Endothelial cell of umbilical vein (primary cell): Measurements from ENCODE around the gene COL9A3. TPM values are rescaled to one million over a fixed set of nuclear protein-coding genes. Genes with fewer than 3 reads are reported as not detected.

ENCODE experiments used
- BruUV-seq: library from RNA; stranded (reverse); fragments of 400-500 nt; replicated peaks from 2 replicates; lab custom pipeline; 2021; lab: Mats Ljungman, UMichigan
- CTCF ChIA-PET: fragments of 300-600, 350-600 bp; sonication (Branson Sonifier 250); formaldehyde crosslinking; loops from one replicate; lab custom pipeline; 2021; ENCODE audit warnings: antibody characterized with exemption, inconsistent platforms; lab: Charles Lee
- POLR2A ChIA-PET: fragments of 300-600, 350-600 bp; sonication (Branson Sonifier 250); formaldehyde crosslinking; loops from one replicate; lab custom pipeline; 2021; ENCODE audit warnings: antibody characterized with exemption, inconsistent platforms; lab: Charles Lee
- DNase-seq: peaks from one replicate; pipeline ENCODE4 v3.0.0-alpha.2; 2011; ENCODE audit warnings: low read depth, low spot score
- FAIRE-seq: peaks from 2 replicates; lab custom pipeline; 2011; peaks lifted over from hg19 to GRCh38; lab: Jason Lieb, UNC
- H2AFZ ChIP-seq: 2 replicates; pipeline ENCODE4 v1.6.0; 2012; ENCODE audit warnings: low read depth, low read length, control low read depth, inconsistent platforms
- H3K27ac ChIP-seq: 2 replicates; pipeline ENCODE4 v1.5.1; 2011; ENCODE audit warnings: low read depth, mild to moderate bottlenecking, control low read depth, low read length, moderate library complexity; ENCODE audit not compliant: insufficient read depth
- H3K27me3 ChIP-seq, 2 experiments: 2 replicates each; pipeline versions ENCODE4 v1.6.0 to v1.6.1; 2011; ENCODE audit warnings: low read length in 2 of 2, mixed read lengths in 1 of 2; ENCODE audit not compliant: control insufficient read depth in 2 of 2, insufficient read depth in 2 of 2
- H3K36me3 ChIP-seq, 2 experiments: 2 replicates in 1 of 2; 3 replicates in 1 of 2; pipeline ENCODE4 v1.5.1; 2011; ENCODE audit warnings: low read length in 2 of 2, mild to moderate bottlenecking in 1 of 2, moderate library complexity in 1 of 2; ENCODE audit not compliant: control insufficient read depth in 2 of 2, insufficient read depth in 2 of 2; ENCODE audit errors: extremely low read depth in 1 of 2
- H3K4me1 ChIP-seq: 3 replicates; pipeline ENCODE4 v1.5.1; 2011; ENCODE audit warnings: mild to moderate bottlenecking, low read length; ENCODE audit not compliant: control insufficient read depth, insufficient read depth; ENCODE audit errors: extremely low read depth
- H3K4me2 ChIP-seq: 2 replicates; pipeline ENCODE4 v1.6.1; 2011; ENCODE audit warnings: low read length, control low read depth, mixed read lengths; ENCODE audit not compliant: insufficient read depth
- H3K4me3 ChIP-seq, 3 experiments: fragments of 200-600 bp in 1 of 3; sonication (generic), shearing (Covaris generic) in 1 of 3; replicated peaks in 1 of 3; 2 replicates each; pipeline ENCODE4 v1.5.1; 2011 to 2016; ENCODE audit warnings: control low read depth in 3 of 3, low read length in 3 of 3, mild to moderate bottlenecking in 2 of 3, inconsistent platforms in 1 of 3, low read depth in 1 of 3, moderate library complexity in 1 of 3; ENCODE audit not compliant: insufficient read depth in 1 of 3
- H3K79me2 ChIP-seq: 2 replicates; pipeline ENCODE4 v1.6.0; 2012; ENCODE audit warnings: low read length, inconsistent platforms; ENCODE audit not compliant: control insufficient read depth, insufficient read depth
- H3K9ac ChIP-seq: replicated peaks from 2 replicates; pipeline ENCODE3; 2011; ENCODE audit warnings: low read length, control low read depth; ENCODE audit not compliant: insufficient read depth; ENCODE audit errors: extremely low read depth
- H3K9me1 ChIP-seq: replicated peaks from 3 replicates; pipeline ENCODE4 v1.6.0; 2011; ENCODE audit warnings: mild to moderate bottlenecking, low read length; ENCODE audit not compliant: control insufficient read depth, insufficient read depth; ENCODE audit errors: extremely low read depth
- H3K9me3 ChIP-seq: replicated peaks from 2 replicates; pipeline ENCODE4 v1.5.1; 2012; ENCODE audit warnings: low read length, inconsistent platforms; ENCODE audit not compliant: control insufficient read depth, insufficient read depth
- H4K20me1 ChIP-seq: replicated peaks from 2 replicates; pipeline ENCODE3; 2011; ENCODE audit warnings: mild to moderate bottlenecking, low read length; ENCODE audit not compliant: control insufficient read depth, insufficient read depth; ENCODE audit errors: extremely low read depth
- EZH2 ChIP-seq: IDR thresholded peaks from 2 replicates; pipeline ENCODE4 v1.6.1; 2012; ENCODE audit warnings: borderline replicate concordance, low read depth, mild to moderate bottlenecking, moderate library complexity, low read length, inconsistent platforms; ENCODE audit not compliant: severe bottlenecking
- FOS ChIP-seq: IDR thresholded peaks from 2 replicates; pipeline ENCODE4 v1.6.1; 2011; ENCODE audit warnings: mild to moderate bottlenecking, low read length, moderate library complexity, borderline replicate concordance; ENCODE audit not compliant: insufficient read depth
- GATA2 ChIP-seq: IDR thresholded peaks from 2 replicates; pipeline ENCODE4 v1.7.0; 2011; ENCODE audit warnings: low read depth, mild to moderate bottlenecking, moderate library complexity, mixed read lengths, low read length; ENCODE audit not compliant: insufficient read length, insufficient read depth
- JUN ChIP-seq: IDR thresholded peaks from 2 replicates; pipeline ENCODE4 v1.6.1; 2011; ENCODE audit warnings: borderline replicate concordance, low read depth; ENCODE audit not compliant: insufficient read length, insufficient read depth
- MYC ChIP-seq: IDR thresholded peaks from one replicate; pipeline ENCODE4 v1.6.1; 2011; ENCODE audit warnings: mild to moderate bottlenecking, low read depth, low read length
- POLR2A ChIP-seq: IDR thresholded peaks from 2 replicates; pipeline ENCODE4 v1.6.1; 2012; ENCODE audit warnings: low read depth, mild to moderate bottlenecking, control low read depth, low read length
- POLR2AphosphoS5 ChIP-seq: IDR thresholded peaks from 2 replicates; pipeline ENCODE4 v1.6.1; 2012; ENCODE audit warnings: low read depth, mild to moderate bottlenecking, control low read depth, low read length, moderate library complexity; ENCODE audit not compliant: insufficient read depth
- dilution Hi-C: fragments of 300-500 bp; cut with MboI; formaldehyde crosslinking; loops from one replicate; pipeline ENCODE4 v1.15.0; 2019; ENCODE audit warnings: low sequenced_read_pairs; ENCODE audit not compliant: extremely low pct_ligation_motif_present
- intact Hi-C: fragments of 100-400 bp; cut with micrococcal nuclease; formaldehyde crosslinking; loops from one replicate; pipeline ENCODE4 v1.10.0; 2022
- polyA plus RNA-seq, 4 experiments: library from polyadenylated mRNA; depleted of rRNA in 3 of 4; stranded (reverse) in 3 of 4; unstranded in 1 of 4; fragments of >200 nt; gene quantifications; 2 replicates each; pipeline versions ENCODE4 v1.2.1 to v1.2.3, GENCODE V29; 2011 to 2012; ENCODE audit warnings: missing spikeins in 1 of 4
- total RNA-seq: library from RNA; stranded (reverse); gene quantifications from 2 replicates; pipeline ENCODE4 v1.2.3, GENCODE V29; 2021
- TF ChIP-seq, protein P1 (sequence below): IDR thresholded peaks from 2 replicates; pipeline ENCODE4 v1.6.1; 2011; ENCODE audit not compliant: insufficient read depth, insufficient read length
- TF ChIP-seq, protein P2 (sequence below), 2 donors: IDR thresholded peaks; 1 replicate in 1 of 2; 2 replicates in 1 of 2; pipeline ENCODE4 v1.5.1; 2011; ENCODE audit warnings: low read length in 2 of 2, mild to moderate bottlenecking in 2 of 2, moderate library complexity in 2 of 2, control low read depth in 1 of 2, inconsistent platforms in 1 of 2, low read depth in 1 of 2; ENCODE audit not compliant: insufficient read depth in 1 of 2; ENCODE audit errors: extremely low read depth in 1 of 2

The COL9A3 gene
- total and polyA plus RNA-seq, 2 donors (not counting 3 experiments of a cell fraction or from before 2014, with no cell fraction given), result 0.46 to 0.60 TPM

- TF ChIP-seq EZH2 (no peak), GATA2 (no peak), FOS (no peak), POLR2AphosphoS5 (no peak), POLR2A (no peak), JUN (no peak), MYC (no peak)
- TF ChIP-seq, protein P1, sequence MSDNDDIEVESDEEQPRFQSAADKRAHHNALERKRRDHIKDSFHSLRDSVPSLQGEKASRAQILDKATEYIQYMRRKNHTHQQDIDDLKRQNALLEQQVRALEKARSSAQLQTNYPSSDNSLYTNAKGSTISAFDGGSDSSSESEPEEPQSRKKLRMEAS, result no peak
- TF ChIP-seq, protein P2, sequence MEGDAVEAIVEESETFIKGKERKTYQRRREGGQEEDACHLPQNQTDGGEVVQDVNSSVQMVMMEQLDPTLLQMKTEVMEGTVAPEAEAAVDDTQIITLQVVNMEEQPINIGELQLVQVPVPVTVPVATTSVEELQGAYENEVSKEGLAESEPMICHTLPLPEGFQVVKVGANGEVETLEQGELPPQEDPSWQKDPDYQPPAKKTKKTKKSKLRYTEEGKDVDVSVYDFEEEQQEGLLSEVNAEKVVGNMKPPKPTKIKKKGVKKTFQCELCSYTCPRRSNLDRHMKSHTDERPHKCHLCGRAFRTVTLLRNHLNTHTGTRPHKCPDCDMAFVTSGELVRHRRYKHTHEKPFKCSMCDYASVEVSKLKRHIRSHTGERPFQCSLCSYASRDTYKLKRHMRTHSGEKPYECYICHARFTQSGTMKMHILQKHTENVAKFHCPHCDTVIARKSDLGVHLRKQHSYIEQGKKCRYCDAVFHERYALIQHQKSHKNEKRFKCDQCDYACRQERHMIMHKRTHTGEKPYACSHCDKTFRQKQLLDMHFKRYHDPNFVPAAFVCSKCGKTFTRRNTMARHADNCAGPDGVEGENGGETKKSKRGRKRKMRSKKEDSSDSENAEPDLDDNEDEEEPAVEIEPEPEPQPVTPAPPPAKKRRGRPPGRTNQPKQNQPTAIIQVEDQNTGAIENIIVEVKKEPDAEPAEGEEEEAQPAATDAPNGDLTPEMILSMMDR (IDR thresholded peaks at IDR 0.05; ENCODE audit: extremely low read depth in 1 of 2, insufficient read depth in 1 of 2, low read depth in 1 of 2, low read length in 2 of 2), result no peak
- H3K9ac ChIP-seq, result no peak overlapping the region
- H3K4me1 ChIP-seq, result peaks cover 4% of the 10 kb centered on the region
- H3K27ac ChIP-seq, result no peak overlapping the region
- POLR2A ChIA-PET, result no interaction called here
- no peaks in the 10 kb centered on the region for H3K9me1 ChIP-seq
- H4K20me1 ChIP-seq, result no peaks in the 10 kb centered on the region
- DNase-seq (no peak), FAIRE-seq (no peak)
- no peak overlapping the region for H3K4me3 ChIP-seq
- no peaks in the 10 kb centered on the region for H3K79me2 ChIP-seq
- CTCF ChIA-PET, result no interaction called here
- BruUV-seq, result no TSS peak
- no peak overlapping the region for H3K4me2 ChIP-seq
- peaks cover 9 to 32% of the 10 kb centered on the region in 2 experiments for H3K36me3 ChIP-seq
- dilution Hi-C loops (no loop called here), intact Hi-C loops (no loop called here)
- H3K27me3 ChIP-seq, result peaks cover 12 to 28% of the 10 kb centered on the region in 2 experiments
- no peaks in the 10 kb centered on the region for H3K9me3 ChIP-seq
- no peak overlapping the region for H2AFZ ChIP-seq
Observed at GRCh38 chr20:62812907-62813200, 4.0 kb upstream of the COL9A3 start.
